Measurements from ENCODE around the gene ATP8B3.
A peak's percentile ranks its signal among the peaks of the same experiment; 100 is the strongest.
"Not testable (repeated sequence)": the region's sequence is repeated elsewhere in the genome, so short reads cannot be mapped to it uniquely, and the experiment has no call there.

ATP8B3 gene

GRCh38 chr19:1814391-1814790, 2.3 kb upstream of the ATP8B3 start:
- FAIRE-seq = no peak

GRCh38 chr19:1813192-1814182, 1.4 kb upstream of the ATP8B3 start:
- no peak for FAIRE-seq

GRCh38 chr19:1812426-1813191, 533 bp upstream of the ATP8B3 start:
- peak; percentile 98 for FAIRE-seq

- no peak for FAIRE-seq
These were observed 593 bp downstream of the ATP8B3 start for GRCh38 chr19:1811472-1811894.

- FAIRE-seq = no peak
These were observed 1.5 kb downstream of the ATP8B3 start for GRCh38 chr19:1810439-1811160.

- FAIRE-seq = no peak
These were observed 2.4 kb downstream of the ATP8B3 start for GRCh38 chr19:1809678-1810077.

- FAIRE-seq = no peak
These were observed 3.7 kb downstream of the ATP8B3 start for GRCh38 chr19:1808395-1808731.

- FAIRE-seq = no peak
These were observed 4.2 kb downstream of the ATP8B3 start for GRCh38 chr19:1807695-1808394.

GRCh38 chr19:1807030-1807694, 4.9 kb downstream of the ATP8B3 start:
- FAIRE-seq = no peak

GRCh38 chr19:1806184-1807029, 5.7 kb downstream of the ATP8B3 start:
- no peak for FAIRE-seq

GRCh38 chr19:1805401-1806183, 6.5 kb downstream of the ATP8B3 start:
- no peak for FAIRE-seq

- no peak for FAIRE-seq
These were observed 7.2 kb downstream of the ATP8B3 start for GRCh38 chr19:1804858-1805257.

- no peak for FAIRE-seq
These were observed 12.3 kb downstream of the ATP8B3 start for GRCh38 chr19:1799695-1800342.

- FAIRE-seq = not testable (repeated sequence)
These were observed 14.8 kb downstream of the ATP8B3 start for GRCh38 chr19:1797313-1797712.

- no peak for FAIRE-seq
These were observed 15.5 kb downstream of the ATP8B3 start for GRCh38 chr19:1796395-1797142.

- FAIRE-seq = no peak
These were observed 17.5 kb downstream of the ATP8B3 start for GRCh38 chr19:1794424-1795172.

GRCh38 chr19:1791879-1792278, 20.2 kb downstream of the ATP8B3 start:
- FAIRE-seq = no peak

Data from G401.6 (cell line).